ENCODE measurements around the gene MZT2B. TPM values are rescaled to one million over a fixed set of nuclear protein-coding genes. Genes with fewer than 3 reads are reported as not detected.

MZT2B gene
- polyA plus RNA-seq, 1 donor from 2014 or later = 403 TPM

Other genes starting within 250 kb of the MZT2B start
- gene RAB6C, start 202.6 kb upstream of the MZT2B start, polyA plus RNA-seq (ENCODE audit: insufficient read depth, low read depth, low replicate concordance) = 0.29 TPM
- not detected for gene POTEF, start 53.0 kb upstream of the MZT2B start, polyA plus RNA-seq (ENCODE audit: insufficient read depth, low read depth, low replicate concordance)
- gene CCDC74B, start 37.1 kb upstream of the MZT2B start, polyA plus RNA-seq (ENCODE audit: insufficient read depth, low read depth, low replicate concordance) = 32.4 TPM
- 51.3 TPM for gene SMPD4, start 660 bp upstream of the MZT2B start, polyA plus RNA-seq (ENCODE audit: insufficient read depth, low read depth, low replicate concordance)
- gene TUBA3E, start 16.2 kb downstream of the MZT2B start, polyA plus RNA-seq (ENCODE audit: insufficient read depth, low read depth, low replicate concordance) = not detected
- 63.0 TPM for gene IMP4, start 160.6 kb downstream of the MZT2B start, polyA plus RNA-seq (ENCODE audit: insufficient read depth, low read depth, low replicate concordance)
- gene PTPN18, start 173.8 kb downstream of the MZT2B start, polyA plus RNA-seq (ENCODE audit: insufficient read depth, low read depth, low replicate concordance) = 55.9 TPM